ENCODE measurements around the gene PTPRT.
"Not testable (repeated sequence)": the region's sequence is repeated elsewhere in the genome, so short reads cannot be mapped to it uniquely, and the experiment has no call there.

PTPRT gene

GRCh38 chr20:43178080-43178479, 11.6 kb downstream of the PTPRT start:
- H3K4me3 ChIP-seq (ENCODE audit: low read depth, low read length), result no peak overlapping the region
- no peak for DNase-seq (ENCODE audit: low read depth)
- no peak for TF ChIP-seq CTCF (IDR thresholded peaks at IDR 0.05; ENCODE audit: insufficient read depth, low read depth, low read length, missing control alignments)

GRCh38 chr20:43176726-43177125, 13.0 kb downstream of the PTPRT start:
- TF ChIP-seq CTCF (IDR thresholded peaks at IDR 0.05; ENCODE audit: insufficient read depth, low read depth, low read length, missing control alignments), result no peak
- no peak for DNase-seq (ENCODE audit: low read depth)
- no peak overlapping the region for H3K4me3 ChIP-seq (ENCODE audit: low read depth, low read length)

- H3K4me3 ChIP-seq (ENCODE audit: low read depth, low read length), result no peak overlapping the region
- no peak for DNase-seq (ENCODE audit: low read depth)
- TF ChIP-seq CTCF (IDR thresholded peaks at IDR 0.05; ENCODE audit: insufficient read depth, low read depth, low read length, missing control alignments), result no peak
These were observed 17.8 kb downstream of the PTPRT start for GRCh38 chr20:43171930-43172329.

GRCh38 chr20:43170771-43171170, 18.9 kb downstream of the PTPRT start:
- TF ChIP-seq CTCF (IDR thresholded peaks at IDR 0.05; ENCODE audit: insufficient read depth, low read depth, low read length, missing control alignments), result no peak
- no peak for DNase-seq (ENCODE audit: low read depth)
- H3K4me3 ChIP-seq (ENCODE audit: low read depth, low read length), result no peak overlapping the region

- no peak for TF ChIP-seq CTCF (IDR thresholded peaks at IDR 0.05; ENCODE audit: insufficient read depth, low read depth, low read length, missing control alignments)
- no peak overlapping the region for H3K4me3 ChIP-seq (ENCODE audit: low read depth, low read length)
- DNase-seq (ENCODE audit: low read depth), result no peak
These were observed 22.1 kb downstream of the PTPRT start for GRCh38 chr20:43167615-43168014.

- no peak for TF ChIP-seq CTCF (IDR thresholded peaks at IDR 0.05; ENCODE audit: insufficient read depth, low read depth, low read length, missing control alignments)
- H3K4me3 ChIP-seq (ENCODE audit: low read depth, low read length), result no peak overlapping the region
- no peak for DNase-seq (ENCODE audit: low read depth)
These were observed 22.7 kb downstream of the PTPRT start for GRCh38 chr20:43167021-43167420.

GRCh38 chr20:43165611-43166010, 24.1 kb downstream of the PTPRT start:
- TF ChIP-seq CTCF (IDR thresholded peaks at IDR 0.05; ENCODE audit: insufficient read depth, low read depth, low read length, missing control alignments), result no peak
- no peak for DNase-seq (ENCODE audit: low read depth)
- no peak overlapping the region for H3K4me3 ChIP-seq (ENCODE audit: low read depth, low read length)

- DNase-seq (ENCODE audit: low read depth); H3K4me3 ChIP-seq (ENCODE audit: low read depth, low read length): not testable (repeated sequence)
These were observed 25.0 kb downstream of the PTPRT start for GRCh38 chr20:43164736-43165135.
